SH-SY5Y (cell line): Measurements from ENCODE around the gene DAW1.

ENCODE experiments used
- GATA2 ChIP-seq: IDR thresholded peaks from 2 replicates; pipeline ENCODE4 v1.6.1; 2011; ENCODE audit warnings: mild to moderate bottlenecking, low read depth, low read length
- GATA3 ChIP-seq: IDR thresholded peaks from 2 replicates; pipeline ENCODE4 v1.6.1; 2011; ENCODE audit warnings: low read depth, mild to moderate bottlenecking, low read length, moderate library complexity

Gene DAW1, protein sequence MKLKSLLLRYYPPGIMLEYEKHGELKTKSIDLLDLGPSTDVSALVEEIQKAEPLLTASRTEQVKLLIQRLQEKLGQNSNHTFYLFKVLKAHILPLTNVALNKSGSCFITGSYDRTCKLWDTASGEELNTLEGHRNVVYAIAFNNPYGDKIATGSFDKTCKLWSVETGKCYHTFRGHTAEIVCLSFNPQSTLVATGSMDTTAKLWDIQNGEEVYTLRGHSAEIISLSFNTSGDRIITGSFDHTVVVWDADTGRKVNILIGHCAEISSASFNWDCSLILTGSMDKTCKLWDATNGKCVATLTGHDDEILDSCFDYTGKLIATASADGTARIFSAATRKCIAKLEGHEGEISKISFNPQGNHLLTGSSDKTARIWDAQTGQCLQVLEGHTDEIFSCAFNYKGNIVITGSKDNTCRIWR

DNA sequence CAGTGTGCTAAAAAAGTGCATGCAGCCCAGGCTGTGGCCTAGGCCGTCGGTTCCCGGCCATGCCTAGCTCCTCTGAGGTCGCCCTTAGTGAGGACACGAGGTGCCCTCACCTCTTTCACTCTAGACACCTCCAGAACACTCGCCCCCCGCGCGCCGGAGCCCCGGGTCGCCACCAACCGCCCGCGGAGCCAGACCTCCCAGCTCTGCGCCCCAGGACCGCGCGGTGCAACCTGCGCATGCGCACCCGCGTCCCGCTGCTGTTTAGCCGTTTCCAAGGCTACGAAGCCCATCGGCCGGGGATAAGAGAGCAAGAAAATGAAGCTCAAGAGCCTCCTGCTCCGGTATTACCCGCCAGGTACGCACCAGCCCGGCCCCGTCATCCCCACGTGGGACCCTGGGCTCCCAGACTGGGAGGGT is at the start of gene DAW1:
TSS of gene DAW1 (plus strand) at position 257 of the 417 bp plus-strand sequence. CDS start at position 316, 59 bp downstream.
- no peak for TF ChIP-seq GATA2
- TF ChIP-seq GATA3: no peak

- TF ChIP-seq GATA3 (no peak), GATA2 (no peak)
Observed at GRCh38 chr2:227822416-227823003, 48.9 kb upstream of the DAW1 start.

DNA sequence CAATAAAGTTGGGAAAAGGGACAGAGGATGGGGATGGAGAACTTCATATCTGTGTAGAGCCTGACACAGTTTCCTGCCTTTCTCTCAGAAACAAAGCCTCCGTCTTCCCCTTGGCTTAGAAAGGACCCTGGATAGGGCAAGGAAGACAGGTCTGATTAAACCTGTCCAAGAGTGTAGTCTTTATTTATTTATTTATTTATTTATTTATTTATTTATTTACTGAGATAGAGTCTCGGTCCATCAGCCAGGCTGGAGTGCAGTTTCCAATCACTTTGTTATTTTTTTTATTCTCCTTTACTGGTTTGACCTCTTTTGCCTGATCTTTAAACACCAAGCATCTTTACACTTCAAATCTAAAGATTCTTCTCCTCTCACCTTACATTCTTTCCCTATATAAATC is 47.5 kb upstream of the DAW1 start:
- TF ChIP-seq GATA2: no peak
- no peak for TF ChIP-seq GATA3

DNA sequence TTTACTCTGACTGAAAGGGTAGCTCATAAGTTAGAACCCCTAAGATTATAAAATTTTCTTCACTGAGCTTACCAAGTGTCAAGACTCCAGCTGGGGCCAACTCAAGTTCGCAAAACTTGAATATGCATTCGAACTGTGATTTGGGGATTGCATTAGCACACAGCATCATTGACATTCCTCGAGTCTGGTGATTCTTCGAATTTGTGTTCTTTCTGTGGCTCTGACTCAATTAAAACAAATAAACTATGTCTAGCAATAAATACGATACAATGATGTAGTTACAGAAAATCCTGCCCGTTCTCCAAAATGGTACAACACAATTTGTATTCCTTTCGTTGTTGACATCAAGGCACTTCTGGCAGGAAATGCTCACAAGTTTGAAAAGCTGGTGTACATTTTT is 46.7 kb upstream of the DAW1 start:
- TF ChIP-seq GATA3 (no peak), GATA2 (no peak)

- no peak for TF ChIP-seq GATA2
- no peak for TF ChIP-seq GATA3
Observed at GRCh38 chr2:227826019-227826521, 45.4 kb upstream of the DAW1 start.

GRCh38 chr2:227826563-227826962 is 44.9 kb upstream of the DAW1 start:
- no peak for TF ChIP-seq GATA2
- no peak for TF ChIP-seq GATA3

DNA sequence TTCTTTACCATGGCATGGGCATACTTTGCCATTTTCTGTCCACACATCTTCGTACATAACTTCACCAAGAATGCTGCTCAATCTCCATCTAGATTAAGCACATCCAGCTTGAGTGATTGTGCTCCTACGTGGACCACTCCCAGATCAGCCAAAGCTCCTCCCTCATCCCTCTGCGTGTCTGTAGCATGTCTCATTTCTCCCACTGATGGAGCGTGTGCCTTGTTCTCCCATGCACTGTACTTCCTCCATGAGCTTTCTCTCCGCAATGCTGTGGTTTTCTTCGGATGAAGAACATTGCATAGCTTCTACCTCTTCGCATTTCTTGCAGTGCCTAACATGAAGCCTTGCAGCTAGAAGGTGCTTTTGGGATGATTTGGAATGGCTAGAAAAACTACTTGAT is 44.3 kb upstream of the DAW1 start:
- TF ChIP-seq GATA3 (no peak), GATA2 (no peak)

- TF ChIP-seq GATA2: no peak
- TF ChIP-seq GATA3: no peak
Observed at GRCh38 chr2:227828477-227828912, 42.9 kb upstream of the DAW1 start.

DNA sequence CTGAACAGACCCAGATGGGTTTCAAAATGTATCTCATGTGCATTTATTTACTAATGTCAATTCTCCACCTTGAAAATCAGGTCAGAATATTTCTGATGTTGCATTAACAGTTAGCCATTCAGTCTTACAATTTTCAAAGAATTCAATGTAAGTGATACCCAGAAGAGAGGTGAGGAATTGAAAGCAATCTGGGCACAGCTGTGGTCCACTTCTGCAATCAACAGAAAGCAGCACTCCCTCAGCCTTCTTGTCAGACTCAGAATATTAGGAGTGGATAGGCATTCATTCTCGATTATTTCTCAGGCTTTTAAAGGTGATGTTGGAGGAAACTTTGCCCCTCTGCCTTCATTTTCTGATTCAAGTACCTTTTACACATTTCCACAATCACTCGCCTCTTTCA is 42.1 kb upstream of the DAW1 start:
- TF ChIP-seq GATA2 (no peak), GATA3 (no peak)

DNA sequence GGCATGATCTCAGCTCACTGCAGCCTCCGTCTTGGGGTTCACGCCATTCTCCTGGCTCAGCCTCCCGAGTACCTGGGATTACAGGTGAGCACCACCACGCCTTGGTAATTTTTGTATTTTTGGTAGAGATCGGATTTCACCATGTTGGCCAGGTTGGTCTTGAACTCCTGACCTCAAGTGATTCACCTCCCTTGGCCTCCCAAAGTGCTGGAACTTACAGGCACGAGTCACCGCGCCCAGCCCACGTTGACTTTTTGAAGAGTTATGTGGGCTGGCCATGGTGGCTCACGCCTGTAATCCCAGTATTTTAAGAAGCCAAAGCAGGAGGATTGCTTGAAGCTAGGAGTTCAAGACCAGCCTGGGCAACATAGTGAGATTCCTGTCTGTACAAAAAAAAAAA is 37.0 kb upstream of the DAW1 start:
- TF ChIP-seq GATA2: no peak
- TF ChIP-seq GATA3: no peak

DNA sequence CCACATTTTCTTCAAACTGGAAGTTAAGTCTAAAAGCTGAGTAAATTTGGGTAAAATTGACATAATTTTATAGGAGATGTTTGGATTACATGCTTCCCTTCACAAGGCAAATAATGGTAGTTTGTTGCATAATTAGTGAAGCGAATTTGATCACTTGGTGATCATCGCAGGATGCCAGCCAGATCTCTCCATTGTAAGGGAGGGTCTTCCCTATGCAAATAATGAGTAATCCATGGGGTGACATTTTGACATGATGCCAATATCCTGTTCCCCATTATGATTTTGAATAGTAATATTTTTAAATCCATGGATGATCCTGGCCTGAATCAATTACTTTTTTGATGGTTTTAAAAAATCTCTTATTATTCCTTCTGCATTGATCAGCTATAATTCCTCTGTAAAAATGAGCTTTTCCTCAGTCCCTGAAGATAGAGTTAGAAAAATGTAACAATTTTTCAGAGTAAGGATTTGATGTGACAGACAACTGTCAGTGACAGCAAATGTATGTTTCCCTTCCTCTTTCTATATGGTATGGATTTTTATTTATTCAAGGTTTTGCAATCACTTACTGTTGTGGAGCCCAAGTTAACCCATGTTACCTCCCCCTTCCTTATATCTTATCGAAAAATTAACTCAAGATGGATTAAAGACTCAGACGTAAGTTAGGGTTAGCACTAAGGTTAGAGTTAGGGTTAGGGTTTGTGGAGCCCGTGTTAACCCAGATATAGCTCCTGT is 36.3 kb upstream of the DAW1 start:
- TF ChIP-seq GATA3 (no peak), GATA2 (no peak)

- no peak for TF ChIP-seq GATA3
- no peak for TF ChIP-seq GATA2
Observed at GRCh38 chr2:227846831-227847230, 24.6 kb upstream of the DAW1 start.

DNA sequence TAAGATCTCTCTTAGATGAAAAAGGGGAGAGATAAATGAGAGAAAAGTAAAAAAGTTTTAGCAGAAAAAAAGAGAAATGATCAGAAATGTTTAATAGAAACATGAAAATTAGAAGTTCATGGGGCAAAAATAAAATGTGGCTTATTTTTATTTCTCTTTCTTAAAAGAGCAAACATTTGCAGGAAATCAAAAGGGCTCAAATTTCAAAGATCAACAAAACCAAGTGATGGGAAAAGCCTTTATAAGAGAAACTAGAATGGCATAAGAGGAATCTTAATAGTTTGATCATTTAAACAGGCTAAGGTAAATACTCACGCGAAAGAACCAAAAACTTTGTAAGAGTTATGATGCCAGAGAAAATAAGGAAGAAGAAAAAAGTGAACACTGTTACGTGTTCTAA is 23.3 kb upstream of the DAW1 start:
- TF ChIP-seq GATA3 (no peak), GATA2 (no peak)

DNA sequence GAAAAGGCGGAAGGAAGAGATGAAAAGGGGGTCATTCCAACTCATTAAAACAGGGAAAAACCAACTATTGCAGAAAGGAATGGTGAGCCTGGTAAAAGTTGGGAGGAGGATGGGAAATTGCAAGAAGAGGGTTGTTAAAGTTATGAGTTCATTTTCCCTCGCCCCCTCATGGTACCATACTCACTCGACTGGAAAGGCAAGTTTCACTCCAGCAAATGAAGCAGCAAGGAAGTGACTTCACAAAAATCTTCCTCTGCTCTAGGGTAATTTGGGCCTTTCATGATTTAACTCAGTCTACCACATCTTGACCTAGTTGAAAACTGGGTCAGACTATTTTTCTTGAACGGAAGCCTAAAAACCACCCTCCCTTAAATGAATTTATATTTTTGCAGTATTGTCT is 22.8 kb upstream of the DAW1 start:
- TF ChIP-seq GATA2 (no peak), GATA3 (no peak)

- TF ChIP-seq GATA3: no peak
Observed at GRCh38 chr2:227849906-227850305, 21.5 kb upstream of the DAW1 start.
